K562 (cell line): ENCODE data around the gene SDR42E2. TPM values are rescaled to one million over a fixed set of nuclear protein-coding genes. Genes with fewer than 3 reads are reported as not detected.

Experiments used
- BHLHE40 ChIP-seq: IDR thresholded peaks from 2 replicates; pipeline ENCODE4 v1.6.1; 2011; ENCODE audit warnings: low read length, improper control_type of control experiment
- EP300 ChIP-seq: IDR thresholded peaks from 2 replicates; pipeline ENCODE4 v1.6.1; 2012; ENCODE audit warnings: low read length, improper control_type of control experiment
- EWSR1 ChIP-seq: fragments of 450-650 bp; IDR thresholded peaks from 2 replicates; pipeline ENCODE4 v1.6.1; 2018; ENCODE audit warnings: borderline replicate concordance, mild to moderate bottlenecking, low read depth, moderate library complexity; ENCODE audit not compliant: partially characterized antibody
- MEIS2 ChIP-seq: fragments of 450-650 bp; IDR thresholded peaks from 2 replicates; pipeline ENCODE4 v1.6.1; 2014; ENCODE audit warnings: mild to moderate bottlenecking; ENCODE audit not compliant: partially characterized antibody
- NRF1 ChIP-seq, 2 experiments: fragments of 450-650 bp; IDR thresholded peaks in 1 of 2; conservative IDR thresholded peaks in 1 of 2; 2 replicates each; pipeline ENCODE4 v1.6.1; 2014; ENCODE audit warnings: mild to moderate bottlenecking in 2 of 2
- RBM25 ChIP-seq: fragments of 200-400 bp; formaldehyde crosslinking; IDR thresholded peaks from 2 replicates; pipeline ENCODE4 v1.6.1; 2018; ENCODE audit warnings: low read length, low read depth, moderate library complexity; ENCODE audit not compliant: severe bottlenecking
- RNF2 ChIP-seq: sonication (generic); IDR thresholded peaks from 2 replicates; pipeline ENCODE4 v1.6.1; 2016
- TSC22D4 ChIP-seq: fragments of 450-650 bp; IDR thresholded peaks from 2 replicates; pipeline ENCODE4 v1.6.1; 2016; ENCODE audit warnings: missing genetic modification characterization, missing biosample characterization, control low read depth
- ZNF347 ChIP-seq: fragments of 450-650 bp; formaldehyde crosslinking; IDR thresholded peaks from 2 replicates; pipeline ENCODE4 v1.4.0; 2020; ENCODE audit warnings: low read depth, mild to moderate bottlenecking, moderate library complexity
- ZNF431 ChIP-seq: sonication (generic); formaldehyde crosslinking; IDR thresholded peaks from 2 replicates; pipeline ENCODE4 v1.8.0; 2022; ENCODE audit warnings: mild to moderate bottlenecking, missing genetic modification reagents
- ZNF668 ChIP-seq: fragments of 250-450 bp; sonication (Bioruptor Pico); IDR thresholded peaks from 2 replicates; pipeline ENCODE4 v1.8.0; 2022; ENCODE audit warnings: mild to moderate bottlenecking, inconsistent platforms
- ZNF764 ChIP-seq: fragments of 250-450 bp; sonication (Bioruptor Pico); IDR thresholded peaks from 2 replicates; pipeline ENCODE4 v1.4.0; 2020; ENCODE audit warnings: low read depth, mild to moderate bottlenecking, moderate library complexity
- polyA plus RNA-seq, 8 experiments: library from polyadenylated mRNA; depleted of rRNA in 4 of 8; stranded (reverse) in 5 of 8; unstranded in 3 of 8; fragments of >200 nt; fragmentation: Nextera tagmentation in 2 of 8; fragmentation: Illumina TruSeq in 1 of 8; extraction: Ambion mirVana in 2 of 8; extraction: Trizol in 1 of 8; gene quantifications; 2 replicates each; pipeline versions ENCODE4 v1.2.1 to v1.2.3, GENCODE V29; 2011 to 2014; ENCODE audit warnings: inconsistent platforms in 1 of 8, missing spikeins in 1 of 8
- total RNA-seq, 7 experiments: library from RNA; depleted of rRNA in 6 of 7; stranded (reverse); fragments of >200 nt in 6 of 7; fragmentation: Illumina TruSeq in 2 of 7; extraction: Trizol in 2 of 7; gene quantifications; 2 replicates each; pipeline versions ENCODE4 v1.2.1 to v1.2.3, GENCODE V29; 2011 to 2021; ENCODE audit warnings: low replicate concordance in 1 of 7
- TF ChIP-seq, protein P1 (sequence below): fragments of 450-650 bp; IDR thresholded peaks from 2 replicates; pipeline ENCODE4 v1.7.1; 2018; ENCODE audit warnings: mild to moderate bottlenecking, low read depth; ENCODE audit not compliant: partially characterized antibody
- TF ChIP-seq, protein P2 (sequence below): sonication (generic); formaldehyde crosslinking; IDR thresholded peaks from 2 replicates; pipeline ENCODE4 v1.8.0; 2022; ENCODE audit warnings: mild to moderate bottlenecking, missing genetic modification reagents, borderline replicate concordance
- TF ChIP-seq, protein P3 (sequence below): sonication (generic); formaldehyde crosslinking; IDR thresholded peaks from 2 replicates; pipeline ENCODE4 v1.9.0; 2022; ENCODE audit warnings: mild to moderate bottlenecking, missing genetic modification reagents
- TF ChIP-seq, protein P4 (sequence below): fragments of 450-650 bp; IDR thresholded peaks from 2 replicates; pipeline ENCODE4 v1.6.1; 2016; ENCODE audit warnings: low read depth, mild to moderate bottlenecking, moderate library complexity

The SDR42E2 gene
- total and polyA plus RNA-seq, 9 of the 15 experiments (the other 6 are each of a cell fraction or from before 2014, with no cell fraction given), result 0.03 to 0.07 (median 0.04) TPM; not detected in 4

DNA sequence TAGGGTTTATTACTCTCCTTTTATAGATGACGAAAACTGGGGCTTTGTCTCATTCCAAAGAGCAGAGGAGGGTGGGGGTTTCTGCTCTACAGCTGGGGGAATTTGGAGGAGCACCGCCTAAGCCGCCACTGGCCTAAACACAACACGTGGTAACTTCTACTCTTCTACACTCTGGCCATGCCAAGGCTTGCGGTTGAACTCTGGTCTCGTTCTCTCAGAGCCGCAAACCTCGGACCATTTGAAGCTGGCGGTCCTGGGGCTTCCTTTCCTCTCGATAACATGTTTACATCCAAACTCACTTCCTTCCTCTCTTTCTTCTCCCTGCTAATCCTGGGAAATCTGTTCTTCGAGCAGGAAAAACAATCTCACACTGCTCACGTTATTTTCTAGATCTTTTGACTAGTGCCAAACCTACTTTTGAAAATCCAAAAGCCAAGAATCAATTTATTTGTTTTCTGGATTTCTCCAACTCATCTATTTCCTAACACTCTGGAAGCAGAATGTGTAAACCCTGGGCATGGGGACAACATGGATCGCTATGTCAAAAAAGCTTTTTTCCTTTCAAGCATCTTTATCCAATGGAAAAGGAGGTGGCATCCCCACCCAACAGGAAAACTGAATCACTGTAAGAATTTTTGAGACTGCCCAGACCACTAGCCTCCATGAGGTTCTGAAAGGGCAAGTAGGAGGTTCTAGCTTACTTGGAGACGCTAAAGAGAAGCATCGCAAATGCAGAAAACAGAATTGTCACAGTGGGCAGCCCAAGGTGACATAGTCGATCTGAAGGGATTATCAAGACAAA is 30.2 kb downstream of the SDR42E2 start (continued):
- TF ChIP-seq, protein P1, sequence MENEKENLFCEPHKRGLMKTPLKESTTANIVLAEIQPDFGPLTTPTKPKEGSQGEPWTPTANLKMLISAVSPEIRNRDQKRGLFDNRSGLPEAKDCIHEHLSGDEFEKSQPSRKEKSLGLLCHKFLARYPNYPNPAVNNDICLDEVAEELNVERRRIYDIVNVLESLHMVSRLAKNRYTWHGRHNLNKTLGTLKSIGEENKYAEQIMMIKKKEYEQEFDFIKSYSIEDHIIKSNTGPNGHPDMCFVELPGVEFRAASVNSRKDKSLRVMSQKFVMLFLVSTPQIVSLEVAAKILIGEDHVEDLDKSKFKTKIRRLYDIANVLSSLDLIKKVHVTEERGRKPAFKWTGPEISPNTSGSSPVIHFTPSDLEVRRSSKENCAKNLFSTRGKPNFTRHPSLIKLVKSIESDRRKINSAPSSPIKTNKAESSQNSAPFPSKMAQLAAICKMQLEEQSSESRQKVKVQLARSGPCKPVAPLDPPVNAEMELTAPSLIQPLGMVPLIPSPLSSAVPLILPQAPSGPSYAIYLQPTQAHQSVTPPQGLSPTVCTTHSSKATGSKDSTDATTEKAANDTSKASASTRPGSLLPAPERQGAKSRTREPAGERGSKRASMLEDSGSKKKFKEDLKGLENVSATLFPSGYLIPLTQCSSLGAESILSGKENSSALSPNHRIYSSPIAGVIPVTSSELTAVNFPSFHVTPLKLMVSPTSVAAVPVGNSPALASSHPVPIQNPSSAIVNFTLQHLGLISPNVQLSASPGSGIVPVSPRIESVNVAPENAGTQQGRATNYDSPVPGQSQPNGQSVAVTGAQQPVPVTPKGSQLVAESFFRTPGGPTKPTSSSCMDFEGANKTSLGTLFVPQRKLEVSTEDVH, result no peak
- TF ChIP-seq BHLHE40 (no peak), RNF2 (no peak), MEIS2 (no peak), ZNF668 (0 out of 2 replicates have a peak, but pooled peaks have one; percentile 13), NRF1 (conservative IDR thresholded peaks at IDR 0.05 in 1 of 2, IDR thresholded peaks at IDR 0.05 in 1 of 2) (no peak), RBM25 (no peak), EWSR1 (no peak), ZNF764 (no peak), TSC22D4 (no peak), EP300 (no peak), ZNF347 (CRISPR knock-in tag) (no peak), ZNF431 (CRISPR knock-in tag) (no peak)
- TF ChIP-seq, protein P2, sequence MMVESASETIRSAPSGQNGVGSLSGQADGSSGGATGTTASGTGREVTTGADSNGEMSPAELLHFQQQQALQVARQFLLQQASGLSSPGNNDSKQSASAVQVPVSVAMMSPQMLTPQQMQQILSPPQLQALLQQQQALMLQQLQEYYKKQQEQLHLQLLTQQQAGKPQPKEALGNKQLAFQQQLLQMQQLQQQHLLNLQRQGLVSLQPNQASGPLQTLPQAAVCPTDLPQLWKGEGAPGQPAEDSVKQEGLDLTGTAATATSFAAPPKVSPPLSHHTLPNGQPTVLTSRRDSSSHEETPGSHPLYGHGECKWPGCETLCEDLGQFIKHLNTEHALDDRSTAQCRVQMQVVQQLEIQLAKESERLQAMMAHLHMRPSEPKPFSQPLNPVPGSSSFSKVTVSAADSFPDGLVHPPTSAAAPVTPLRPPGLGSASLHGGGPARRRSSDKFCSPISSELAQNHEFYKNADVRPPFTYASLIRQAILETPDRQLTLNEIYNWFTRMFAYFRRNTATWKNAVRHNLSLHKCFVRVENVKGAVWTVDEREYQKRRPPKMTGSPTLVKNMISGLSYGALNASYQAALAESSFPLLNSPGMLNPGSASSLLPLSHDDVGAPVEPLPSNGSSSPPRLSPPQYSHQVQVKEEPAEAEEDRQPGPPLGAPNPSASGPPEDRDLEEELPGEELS, result no peak
- TF ChIP-seq, protein P3, sequence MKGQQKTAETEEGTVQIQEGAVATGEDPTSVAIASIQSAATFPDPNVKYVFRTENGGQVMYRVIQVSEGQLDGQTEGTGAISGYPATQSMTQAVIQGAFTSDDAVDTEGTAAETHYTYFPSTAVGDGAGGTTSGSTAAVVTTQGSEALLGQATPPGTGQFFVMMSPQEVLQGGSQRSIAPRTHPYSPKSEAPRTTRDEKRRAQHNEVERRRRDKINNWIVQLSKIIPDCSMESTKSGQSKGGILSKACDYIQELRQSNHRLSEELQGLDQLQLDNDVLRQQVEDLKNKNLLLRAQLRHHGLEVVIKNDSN (CRISPR knock-in tag), result peak; percentile 84
- TF ChIP-seq, protein P4, sequence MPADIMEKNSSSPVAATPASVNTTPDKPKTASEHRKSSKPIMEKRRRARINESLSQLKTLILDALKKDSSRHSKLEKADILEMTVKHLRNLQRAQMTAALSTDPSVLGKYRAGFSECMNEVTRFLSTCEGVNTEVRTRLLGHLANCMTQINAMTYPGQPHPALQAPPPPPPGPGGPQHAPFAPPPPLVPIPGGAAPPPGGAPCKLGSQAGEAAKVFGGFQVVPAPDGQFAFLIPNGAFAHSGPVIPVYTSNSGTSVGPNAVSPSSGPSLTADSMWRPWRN, result no peak
